Activated CD4-positive, alpha-beta memory T cell treated with anti-CD3 and anti-CD28 coated beads for 36 hours (primary cell): ENCODE data around the gene IL17B. TPM values are rescaled to one million over a fixed set of nuclear protein-coding genes. Genes with fewer than 3 reads are reported as not detected.

Experiments
- CTCF ChIA-PET: fragments of 350-600 bp; sonication (Branson Sonifier 250); formaldehyde crosslinking; loops from one replicate; lab custom pipeline; 2021; ENCODE audit warnings: antibody characterized with exemption, inconsistent platforms; lab: Charles Lee
- POLR2A ChIA-PET: fragments of 350-600 bp; sonication (Branson Sonifier 250); formaldehyde crosslinking; loops from one replicate; lab custom pipeline; 2021; ENCODE audit warnings: antibody characterized with exemption; lab: Charles Lee
- DNase-seq: peaks from one replicate; pipeline ENCODE4 v3.0.0-alpha.2; 2020
- H3K27ac Mint-ChIP-seq: one replicate; pipeline ENCODE4 v1.8.0; 2021; ENCODE audit warnings: mixed read lengths
- H3K27me3 Mint-ChIP-seq: one replicate; pipeline ENCODE4 v1.8.0; 2021; ENCODE audit warnings: mixed read lengths
- H3K36me3 Mint-ChIP-seq: one replicate; pipeline ENCODE4 v1.8.0; 2021; ENCODE audit warnings: mixed read lengths
- H3K4me1 Mint-ChIP-seq: one replicate; pipeline ENCODE4 v1.8.0; 2021; ENCODE audit warnings: low read depth, mixed read lengths
- H3K4me3 Mint-ChIP-seq: one replicate; pipeline ENCODE4 v1.8.0; 2021; ENCODE audit warnings: mild to moderate bottlenecking, mixed read lengths
- H3K9me3 Mint-ChIP-seq: one replicate; pipeline ENCODE4 v1.8.0; 2021; ENCODE audit warnings: mixed read lengths
- intact Hi-C: fragments of 100-400 bp; cut with micrococcal nuclease; formaldehyde crosslinking; loops from one replicate; pipeline ENCODE4 v1.15.1; 2023
- total RNA-seq, 2 experiments: library from RNA; stranded (reverse); gene quantifications; one replicate each; pipeline ENCODE4 v1.2.3, GENCODE V29; 2021

IL17B gene
- total RNA-seq, 2 experiments from 2014 or later, result not detected

GRCh38 chr5:149345892-149346222 lies 33.2 kb downstream of the IL17B start:
- no peaks in the 10 kb centered on the region for H3K27me3 Mint-ChIP-seq
- ChIA-PET POLR2A (interaction anchor here (0.6 to 6.9 kb wide), 8 partner anchors 11 to 1065 kb away, joined by 3 to 140 read pairs (median 6); partner anchors contain the start of genes CSNK1A1 and PCYOX1L), CTCF (interaction anchor here (1.1 to 5.5 kb wide), 5 partner anchors 11 to 614 kb away, joined by 3 to 43 read pairs (median 11); partner anchors contain the start of gene PCYOX1L)
- peak overlapping the region; percentile 97 for H3K4me3 Mint-ChIP-seq
- peaks cover 51% of the 10 kb centered on the region for H3K4me1 Mint-ChIP-seq
- H3K36me3 Mint-ChIP-seq, result peaks cover 44% of the 10 kb centered on the region
- peak; percentile 41 for DNase-seq
- H3K27ac Mint-ChIP-seq, result peak overlapping the region; percentile 93
- intact Hi-C loops, result loop anchor here (1.0 to 10.0 kb wide), 6 partner anchors 11 to 655 kb away; partner anchors contain the start of genes CSNK1A1, HMGXB3 and TIGD6
- no peaks in the 10 kb centered on the region for H3K9me3 Mint-ChIP-seq

DNA sequence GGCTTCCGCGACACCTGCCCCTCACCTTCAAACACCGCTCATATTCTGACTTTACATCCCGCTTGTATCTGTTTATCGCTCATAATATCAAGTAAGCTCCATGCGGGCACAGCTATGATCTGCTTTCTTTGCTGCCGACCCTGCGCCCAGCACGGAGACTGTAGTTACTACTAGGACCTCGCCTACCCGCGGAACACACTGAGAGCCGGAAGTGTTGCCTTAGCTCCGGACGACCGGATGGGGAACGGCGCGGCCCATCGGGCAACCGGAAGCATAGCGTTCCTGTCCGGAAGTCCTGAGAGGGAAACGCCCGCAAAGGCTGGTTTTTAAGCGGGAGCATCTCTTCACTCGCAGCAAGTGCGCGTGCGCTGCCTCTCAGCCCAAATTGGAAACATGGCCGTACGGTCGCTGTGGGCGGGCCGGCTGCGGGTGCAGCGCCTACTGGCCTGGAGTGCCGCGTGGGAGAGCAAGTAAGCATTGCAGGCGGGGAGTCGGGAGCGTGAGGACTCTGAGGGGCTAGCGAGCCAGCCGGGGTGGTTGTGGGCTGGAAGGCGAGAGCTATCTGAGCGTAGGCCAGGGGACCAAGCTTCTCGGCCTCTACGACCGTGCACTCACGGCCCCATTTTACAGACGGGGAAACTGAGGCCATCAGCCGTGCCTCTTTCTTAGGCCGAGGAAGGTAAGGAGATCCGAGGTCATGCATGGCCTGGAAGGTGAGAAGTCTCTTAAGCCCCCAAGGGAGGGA lies 33.8 kb downstream of the IL17B start, which contains the start of gene GRPEL2:
Gene GRPEL2 (plus strand): TSS at position 353 of the 745 bp plus-strand sequence. CDS start 41 bp downstream, at position 394.
- CTCF ChIA-PET, result interaction anchor here (0.6 to 5.5 kb wide), 10 partner anchors 12 to 220 kb away, joined by 3 to 43 read pairs (median 5); partner anchors contain the start of genes ABLIM3 and PCYOX1L
- POLR2A ChIA-PET, result interaction anchor here (0.6 to 6.9 kb wide), 8 partner anchors 10 to 1065 kb away, joined by 3 to 140 read pairs (median 6); partner anchors contain the start of genes CSNK1A1 and PCYOX1L
- H3K27ac Mint-ChIP-seq, result peak within 1 kb of the TSS; percentile 93
- intact Hi-C loops, result loop anchor here (1.0 to 10.0 kb wide), 5 partner anchors 12 to 655 kb away; partner anchors contain the start of genes HMGXB3 and TIGD6
- peak within 1 kb of the TSS; percentile 97 for H3K4me3 Mint-ChIP-seq
- no peaks in the 10 kb centered on the region for H3K9me3 Mint-ChIP-seq
- H3K4me1 Mint-ChIP-seq, result peaks cover 46% of the 10 kb centered on the region
- DNase-seq, result peak; percentile 97
- H3K27me3 Mint-ChIP-seq, result no peaks in the 10 kb centered on the region
- H3K36me3 Mint-ChIP-seq, result peaks cover 38% of the 10 kb centered on the region

DNA sequence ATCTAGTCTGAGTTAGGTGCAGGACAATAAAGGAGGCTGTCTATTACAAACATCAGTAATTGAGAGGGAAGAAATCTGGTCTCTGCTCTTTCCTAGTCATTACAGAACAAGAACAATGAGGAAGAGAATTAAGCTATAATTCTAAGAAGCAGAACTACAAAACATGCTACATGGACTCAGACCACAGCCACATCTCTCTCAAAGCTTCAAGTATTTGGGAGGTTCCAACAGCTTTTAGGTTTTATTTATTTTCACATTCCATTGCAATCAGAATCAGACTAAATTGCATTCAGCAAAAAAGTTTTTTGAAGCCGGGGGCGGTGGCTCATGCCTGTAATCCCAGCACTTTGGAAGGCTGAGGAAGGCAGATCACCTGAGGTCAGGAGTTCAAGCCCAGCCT lies 34.9 kb downstream of the IL17B start:
- POLR2A ChIA-PET, result interaction anchor here (1.6 to 6.9 kb wide), 3 partner anchors 8 to 205 kb away, joined by 3 to 140 read pairs (median 23); partner anchors contain the start of gene PCYOX1L
- CTCF ChIA-PET, result interaction anchor here (1.1 to 5.5 kb wide), 3 partner anchors 13 to 27 kb away, joined by 6 to 43 read pairs (median 29); partner anchors contain the start of gene PCYOX1L
- peaks cover 27% of the 10 kb centered on the region for H3K36me3 Mint-ChIP-seq
- H3K27me3 Mint-ChIP-seq, result no peaks in the 10 kb centered on the region
- peak overlapping the region; percentile 66 for H3K27ac Mint-ChIP-seq
- intact Hi-C loops, result loop anchor here (2.0 to 10.0 kb wide), 3 partner anchors 27 to 657 kb away; partner anchors contain the start of genes HMGXB3 and TIGD6
- H3K4me3 Mint-ChIP-seq, result peak overlapping the region; percentile 97
- H3K9me3 Mint-ChIP-seq, result no peaks in the 10 kb centered on the region
- DNase-seq, result no peak
- peaks cover 36% of the 10 kb centered on the region for H3K4me1 Mint-ChIP-seq

GRCh38 chr5:149341876-149342275 lies 37.2 kb downstream of the IL17B start:
- H3K27me3 Mint-ChIP-seq, result no peaks in the 10 kb centered on the region
- peaks cover 14% of the 10 kb centered on the region for H3K4me1 Mint-ChIP-seq
- no peak for DNase-seq
- H3K9me3 Mint-ChIP-seq, result no peaks in the 10 kb centered on the region
- no peak overlapping the region for H3K4me3 Mint-ChIP-seq
- no peak overlapping the region for H3K27ac Mint-ChIP-seq
- POLR2A ChIA-PET, result interaction anchor here (0.6 kb wide), 1 partner anchor 177 kb away, joined by 3 read pairs; no protein-coding TSS in a partner anchor
- peaks cover 5% of the 10 kb centered on the region for H3K36me3 Mint-ChIP-seq
- CTCF ChIA-PET, result interaction anchor here (0.8 to 5.5 kb wide), 4 partner anchors 25 to 93 kb away, joined by 3 to 29 read pairs (median 3); no protein-coding TSS in a partner anchor
- intact Hi-C loops, result loop anchor here (10.0 kb wide), 1 partner anchor 383 kb away; no protein-coding TSS in a partner anchor

DNA sequence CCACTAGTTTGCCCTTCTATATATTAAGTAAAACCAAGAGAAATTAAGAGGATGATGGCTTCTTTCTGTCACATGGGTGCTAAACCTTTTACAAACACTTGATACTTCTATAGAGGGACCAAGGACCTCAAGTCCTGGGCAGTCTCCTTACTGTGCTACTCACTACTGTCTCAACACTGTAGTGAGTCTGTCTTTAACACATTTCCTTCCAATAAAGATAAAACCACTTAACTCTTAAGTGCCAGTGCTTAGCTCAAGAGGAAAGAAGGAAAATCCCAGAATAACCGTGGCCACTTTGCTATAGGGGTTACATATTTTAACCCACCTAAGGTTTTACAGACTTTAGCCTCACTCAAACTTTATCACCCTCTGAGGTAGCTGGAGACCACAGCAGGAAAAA lies 38.2 kb downstream of the IL17B start:
- intact Hi-C loops, result loop anchor here (10.0 kb wide), 1 partner anchor 384 kb away; no protein-coding TSS in a partner anchor
- H3K4me3 Mint-ChIP-seq, result no peak overlapping the region
- no peak for DNase-seq
- CTCF ChIA-PET, result interaction anchor here (0.8 to 1.1 kb wide), 2 partner anchors 31 kb away, joined by 3 to 4 read pairs; no protein-coding TSS in a partner anchor
- peaks cover 13% of the 10 kb centered on the region for H3K4me1 Mint-ChIP-seq
- no peaks in the 10 kb centered on the region for H3K27me3 Mint-ChIP-seq
- POLR2A ChIA-PET, result no interaction called here
- H3K36me3 Mint-ChIP-seq, result no peaks in the 10 kb centered on the region
- no peak overlapping the region for H3K27ac Mint-ChIP-seq
- H3K9me3 Mint-ChIP-seq, result no peaks in the 10 kb centered on the region

DNA sequence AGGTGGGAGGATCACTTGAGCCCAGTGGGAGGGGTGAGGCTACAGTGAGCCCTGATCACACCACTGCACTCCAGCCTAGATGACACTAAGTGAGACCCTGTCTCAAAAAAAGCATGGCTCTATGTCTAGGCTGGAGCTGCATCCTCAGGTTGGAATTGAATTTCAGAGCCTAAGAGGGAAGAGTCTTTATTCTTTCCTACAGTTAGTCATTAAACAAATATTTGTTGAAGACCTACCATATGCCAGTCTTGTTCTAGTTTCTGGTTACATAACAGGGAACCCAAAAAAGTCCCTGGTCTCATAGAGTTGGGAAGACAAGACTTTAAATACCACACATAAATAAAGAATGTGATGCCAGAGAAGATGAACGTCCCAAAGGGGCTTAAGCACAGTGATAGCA lies 40.7 kb downstream of the IL17B start:
- Mint-ChIP-seq H3K27me3 (no peaks in the 10 kb centered on the region), H3K27ac (no peak overlapping the region), H3K4me3 (no peak overlapping the region), H3K9me3 (no peaks in the 10 kb centered on the region), H3K36me3 (no peaks in the 10 kb centered on the region), H3K4me1 (no peaks in the 10 kb centered on the region)
- intact Hi-C loops, result no loop called here
- POLR2A ChIA-PET, result no interaction called here
- CTCF ChIA-PET, result interaction anchor here (1.1 kb wide), 1 partner anchor 19 kb away, joined by 4 read pairs; the partner anchor contains the start of gene PCYOX1L
- DNase-seq, result no peak

DNA sequence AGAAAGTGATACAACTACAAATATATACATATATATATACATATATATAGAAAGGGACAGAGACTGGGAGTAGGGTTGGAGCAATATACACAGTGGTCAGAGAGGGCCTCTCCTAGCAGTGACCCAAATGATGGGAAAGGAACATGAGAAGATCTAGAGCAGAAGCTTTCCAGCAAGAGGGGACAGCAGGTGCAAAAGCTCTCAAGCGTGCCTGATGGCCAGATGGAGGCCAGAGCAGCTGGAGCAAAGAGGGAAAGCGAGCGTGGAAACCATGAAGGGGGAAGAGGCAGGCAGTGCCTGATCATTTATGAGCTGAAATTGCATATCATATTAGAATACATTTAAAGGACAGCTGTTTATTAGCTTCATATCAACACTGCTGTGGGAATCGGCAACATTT lies 41.4 kb downstream of the IL17B start:
- ChIA-PET CTCF (interaction anchor here (1.1 kb wide), 1 partner anchor 20 kb away, joined by 4 read pairs; the partner anchor contains the start of gene PCYOX1L), POLR2A (no interaction called here)
- Mint-ChIP-seq H3K9me3 (no peaks in the 10 kb centered on the region), H3K4me3 (no peak overlapping the region), H3K27ac (no peak overlapping the region), H3K36me3 (no peaks in the 10 kb centered on the region), H3K4me1 (no peaks in the 10 kb centered on the region), H3K27me3 (no peaks in the 10 kb centered on the region)
- intact Hi-C loops, result no loop called here
- DNase-seq, result no peak

GRCh38 chr5:149333711-149334443 lies 45.2 kb downstream of the IL17B start:
- intact Hi-C loops, result no loop called here
- Mint-ChIP-seq H3K9me3 (no peaks in the 10 kb centered on the region), H3K4me3 (no peak overlapping the region), H3K27ac (no peak overlapping the region), H3K4me1 (no peaks in the 10 kb centered on the region), H3K27me3 (no peaks in the 10 kb centered on the region), H3K36me3 (no peaks in the 10 kb centered on the region)
- CTCF ChIA-PET, result interaction anchor here (1.0 to 3.3 kb wide), 2 partner anchors 20 to 37 kb away, joined by 3 to 10 read pairs; no protein-coding TSS in a partner anchor
- no peak for DNase-seq
- POLR2A ChIA-PET, result interaction anchor here (0.6 to 1.3 kb wide), 2 partner anchors 11 to 195 kb away, joined by 3 to 5 read pairs; partner anchors contain the start of gene GRPEL2

- intact Hi-C loops, result no loop called here
- no peak for DNase-seq
- CTCF ChIA-PET, result interaction anchor here (0.6 to 3.1 kb wide), 3 partner anchors 40 to 107 kb away, joined by 3 to 11 read pairs (median 4); no protein-coding TSS in a partner anchor
- Mint-ChIP-seq H3K4me3 (no peak overlapping the region), H3K4me1 (no peaks in the 10 kb centered on the region), H3K27ac (no peak overlapping the region), H3K9me3 (no peaks in the 10 kb centered on the region), H3K27me3 (no peaks in the 10 kb centered on the region), H3K36me3 (no peaks in the 10 kb centered on the region)
- POLR2A ChIA-PET, result no interaction called here
Measured at GRCh38 chr5:149328177-149328576, 50.9 kb downstream of the IL17B start.

GRCh38 chr5:149326611-149327010 lies 52.5 kb downstream of the IL17B start:
- Mint-ChIP-seq H3K4me3 (no peak overlapping the region), H3K27me3 (no peaks in the 10 kb centered on the region), H3K9me3 (no peaks in the 10 kb centered on the region), H3K27ac (no peak overlapping the region), H3K36me3 (no peaks in the 10 kb centered on the region), H3K4me1 (no peaks in the 10 kb centered on the region)
- intact Hi-C loops, result no loop called here
- ChIA-PET POLR2A (no interaction called here), CTCF (interaction anchor here (1.2 to 3.1 kb wide), 2 partner anchors 41 to 45 kb away, joined by 3 to 11 read pairs; no protein-coding TSS in a partner anchor)
- DNase-seq, result no peak

GRCh38 chr5:149325894-149326293 lies 53.2 kb downstream of the IL17B start:
- H3K9me3 Mint-ChIP-seq, result no peaks in the 10 kb centered on the region
- no peaks in the 10 kb centered on the region for H3K4me1 Mint-ChIP-seq

More at GRCh38 chr5:149325894-149326293, 53.2 kb downstream of the IL17B start:
- no peak for DNase-seq
- CTCF ChIA-PET, result interaction anchor here (1.0 to 3.1 kb wide), 3 partner anchors 9 to 42 kb away, joined by 3 to 11 read pairs (median 6); no protein-coding TSS in a partner anchor
- Mint-ChIP-seq H3K4me3 (no peak overlapping the region), H3K27ac (no peak overlapping the region), H3K36me3 (no peaks in the 10 kb centered on the region), H3K27me3 (no peaks in the 10 kb centered on the region)
- POLR2A ChIA-PET, result no interaction called here
- intact Hi-C loops, result no loop called here
